Heart left ventricle (tissue), 16 donors: ENCODE measurements around the gene USP10. TPM values are rescaled to one million over a fixed set of nuclear protein-coding genes. Genes with fewer than 3 reads are reported as not detected.
A peak's percentile ranks its signal among the peaks of the same experiment; 100 is the strongest.

Source experiments
- ATAC-seq, 4 donors: fragments of 200-7000 bp; cut with Tn5 transposase; one replicate each; pipeline ENCODE4 v1.9.1; 2020 to 2022; ENCODE audit warnings: moderate library complexity in 4 of 4, mild to moderate bottlenecking in 3 of 4, moderate number of reproducible peaks in 1 of 4
- DNase-seq, 5 donors: peaks; one replicate each; pipeline ENCODE4 v3.0.0-alpha.2; 2020
- H3K27ac ChIP-seq, 12 donors: fragments of 200-600 bp; sonication (generic) in 4 of 12; one replicate each; pipeline versions ENCODE4 v1.5.0 to v1.8.0; 2016 to 2022; ENCODE audit warnings: mild to moderate bottlenecking in 2 of 12
- H3K27me3 ChIP-seq, 9 donors: fragments of 200-600 bp; sonication (generic) in 2 of 9; one replicate each; pipeline versions ENCODE4 v1.5.1 to v1.8.0; 2016 to 2022; ENCODE audit warnings: mild to moderate bottlenecking in 3 of 9
- H3K36me3 ChIP-seq, 9 donors: fragments of 200-600 bp; sonication (generic) in 2 of 9; one replicate each; pipeline versions ENCODE4 v1.5.0 to v1.8.0; 2018 to 2022; ENCODE audit warnings: mild to moderate bottlenecking in 2 of 9
- H3K4me1 ChIP-seq, 12 donors: fragments of 200-600 bp; sonication (generic) in 4 of 12; one replicate each; pipeline versions ENCODE4 v1.5.0 to v1.8.0; 2016 to 2022; ENCODE audit warnings: mild to moderate bottlenecking in 3 of 12
- H3K4me3 ChIP-seq, 12 donors: fragments of 200-600 bp; sonication (generic) in 4 of 12; one replicate each; pipeline versions ENCODE4 v1.5.0 to v1.8.0; 2017 to 2022; ENCODE audit warnings: mild to moderate bottlenecking in 9 of 12, moderate library complexity in 4 of 12
- H3K9me3 ChIP-seq, 12 donors: fragments of 200-600 bp; sonication (generic) in 4 of 12; one replicate each; pipeline versions ENCODE4 v1.5.0 to v1.8.0; 2016 to 2022; ENCODE audit warnings: mild to moderate bottlenecking in 1 of 12
- POLR2A ChIP-seq, 2 donors: fragments of 450-650 bp; IDR thresholded peaks; one replicate each; pipeline ENCODE4 v1.6.1; 2017; ENCODE audit warnings: antibody characterized with exemption in 2 of 2, mild to moderate bottlenecking in 2 of 2, moderate library complexity in 2 of 2
- WGBS, 4 donors: extraction: QIAGEN DNeasy Blood & Tissue Kit in 2 of 4; methylation state at CpG; one replicate each; pipeline versions ENCODE4 v1.1.5 to v1.1.7; 2013 to 2018; 5-methylcytosine and 5-hydroxymethylcytosine counted together
- intact Hi-C, 10 donors: fragments of 100-400 bp; cut with DNase I; formaldehyde crosslinking; loops; one replicate each; pipeline versions ENCODE4 v1.11.1 to v1.14.2; 2022
- polyA plus RNA-seq, 2 donors: library from polyadenylated mRNA; stranded (reverse); fragments of 200-250 nt; gene quantifications; one replicate each; pipeline ENCODE4 v1.2.3, GENCODE V29; 2013
- total RNA-seq, 9 donors: library from RNA; depleted of rRNA in 2 of 9; stranded (reverse); fragments of >200 nt in 2 of 9; fragmentation: NEBNext Ultra II Directional in 3 of 9; extraction: Animal tissue kit (Norgen Biotek cat#: 25700) in 3 of 9; gene quantifications; one replicate each; pipeline versions ENCODE4 v1.1.0 to v1.2.4, GENCODE V29; 2016 to 2023
- TF ChIP-seq, protein P1 (sequence below), 12 donors: fragments of 200-600 bp; sonication (generic) in 4 of 12; IDR thresholded peaks; one replicate each; pipeline versions ENCODE4 v1.5.0 to v1.8.0; 2018 to 2022; ENCODE audit warnings: antibody characterized with exemption in 12 of 12, mild to moderate bottlenecking in 5 of 12
- donor health status: ischemic (EF 13 %, LVEDD 7.1; RV severe dilation, severe dysfunction).
- donor health status: healthy with polysubstance abuse.
- donor health status: DM: no; HTN: yes; CAD: no.
- donor health status: DM: no; HTN: no; CAD: no.
- donor health status: ischemic (EF 25% LVEDD 6.9; RV normal size, moderate dysfunction).
- donor health status: ischemic (EF 25% LVEDD 5.7; RV mildly dilated, moderate dysfunction).
- donor health status: healthy.
- donor health status: DM: yes; HTN: yes; CAD: no.
- donor health status: ischemic (EF 35%, LVEDD 5.7; RV mildly dilated, moderate dysfunction).
- donor health status: nonischemic (EF 11% LVEDD 7.7; RV severe dilation, severe dysfunction).
- donor health status: DM: yes; HTN: yes; CAD: no.
- donor health status: PGD.
- donor health status: ischemic (EF 29% LVEDD 5.4; RV normal size, mild dysfunction).
- donor health status: nonischemic (EF 23%, LVEDD 6.1; RV moderate dilation, normal function).

USP10 gene
- total and polyA plus RNA-seq, 11 donors = 17.8 to 73.5 (median 61.6) TPM

DNA sequence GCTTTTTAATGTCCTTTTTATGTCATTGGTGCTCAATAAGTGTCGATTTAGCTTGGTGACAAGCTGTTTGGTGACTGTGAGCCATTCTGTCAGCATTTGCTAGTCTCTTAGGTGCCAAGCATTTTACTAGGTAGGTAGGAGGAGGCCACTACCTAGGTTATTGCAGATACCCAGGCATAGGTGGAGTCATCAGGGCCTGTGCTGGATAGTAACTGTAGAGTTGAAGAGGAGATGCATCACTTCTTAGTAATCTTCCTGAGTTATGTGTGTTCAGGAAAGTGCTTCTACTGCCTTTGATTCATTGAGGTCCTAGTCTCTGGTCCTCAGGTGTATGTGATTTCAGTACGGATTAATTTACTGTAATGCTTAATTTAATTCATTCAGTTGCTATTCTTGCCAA is 17.7 kb downstream of the USP10 start:
- ATAC-seq = no peak

DNA sequence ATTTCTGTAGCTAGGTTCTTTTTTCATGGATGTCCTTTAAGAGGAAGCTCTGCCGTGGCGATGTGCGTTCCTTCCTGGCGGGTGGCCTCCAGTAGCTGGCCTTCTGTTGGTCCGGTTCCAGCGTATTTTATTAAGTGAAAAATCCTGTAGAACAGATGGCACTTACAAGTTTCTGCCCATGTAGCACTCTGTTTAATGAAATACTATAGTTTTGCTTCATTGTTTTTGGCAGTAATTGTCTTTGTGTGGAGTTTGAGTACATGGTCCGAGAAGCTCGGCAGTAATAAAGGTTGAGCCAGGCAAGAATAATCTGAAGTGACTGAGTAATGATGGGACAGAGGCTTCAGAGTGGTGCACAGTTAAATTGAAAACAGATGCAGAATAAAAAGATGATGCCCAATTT is 20.4 kb downstream of the USP10 start:
- H3K4me1 ChIP-seq = peaks cover 6 to 56% (median 39%) of the 10 kb centered on the region in 12 donors
- intact Hi-C loops = no loop called here
- H3K36me3 ChIP-seq = peaks cover 0 to 13% (median 0%) of the 10 kb centered on the region in 9 donors
- no peaks in the 10 kb centered on the region for H3K27me3 ChIP-seq
- H3K9me3 ChIP-seq = no peaks in the 10 kb centered on the region
- ATAC-seq (no peak), DNase-seq (no peak)
- WGBS, 4 donors = 68 to 80% (median 77%) methylated on average over 8 of the region's 8 CpGs
- TF ChIP-seq, protein P1, sequence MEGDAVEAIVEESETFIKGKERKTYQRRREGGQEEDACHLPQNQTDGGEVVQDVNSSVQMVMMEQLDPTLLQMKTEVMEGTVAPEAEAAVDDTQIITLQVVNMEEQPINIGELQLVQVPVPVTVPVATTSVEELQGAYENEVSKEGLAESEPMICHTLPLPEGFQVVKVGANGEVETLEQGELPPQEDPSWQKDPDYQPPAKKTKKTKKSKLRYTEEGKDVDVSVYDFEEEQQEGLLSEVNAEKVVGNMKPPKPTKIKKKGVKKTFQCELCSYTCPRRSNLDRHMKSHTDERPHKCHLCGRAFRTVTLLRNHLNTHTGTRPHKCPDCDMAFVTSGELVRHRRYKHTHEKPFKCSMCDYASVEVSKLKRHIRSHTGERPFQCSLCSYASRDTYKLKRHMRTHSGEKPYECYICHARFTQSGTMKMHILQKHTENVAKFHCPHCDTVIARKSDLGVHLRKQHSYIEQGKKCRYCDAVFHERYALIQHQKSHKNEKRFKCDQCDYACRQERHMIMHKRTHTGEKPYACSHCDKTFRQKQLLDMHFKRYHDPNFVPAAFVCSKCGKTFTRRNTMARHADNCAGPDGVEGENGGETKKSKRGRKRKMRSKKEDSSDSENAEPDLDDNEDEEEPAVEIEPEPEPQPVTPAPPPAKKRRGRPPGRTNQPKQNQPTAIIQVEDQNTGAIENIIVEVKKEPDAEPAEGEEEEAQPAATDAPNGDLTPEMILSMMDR (IDR thresholded peaks at IDR 0.05) = no peak
- TF ChIP-seq POLR2A (IDR thresholded peaks at IDR 0.05) = no peak
- H3K4me3 ChIP-seq = no peak overlapping the region
- no peak overlapping the region for H3K27ac ChIP-seq

More for the DNA sequence above, 17.7 kb downstream of the USP10 start:
- no peak overlapping the region for H3K27ac ChIP-seq
- no peaks in the 10 kb centered on the region for H3K9me3 ChIP-seq
- H3K36me3 ChIP-seq = peaks cover 0 to 13% (median 0%) of the 10 kb centered on the region in 9 donors
- DNase-seq = no peak
- H3K4me1 ChIP-seq = peaks cover 0 to 45% (median 20%) of the 10 kb centered on the region in 12 donors
- 91 to 96% (median 94%) methylated on average over 2 of the region's 2 CpGs for WGBS, 4 donors
- H3K4me3 ChIP-seq = no peak overlapping the region
- no peaks in the 10 kb centered on the region for H3K27me3 ChIP-seq
- TF ChIP-seq, protein P1 (IDR thresholded peaks at IDR 0.05) = no peak
- TF ChIP-seq POLR2A (IDR thresholded peaks at IDR 0.05) = no peak
- intact Hi-C loops = no loop called here

GRCh38 chr16:84722068-84722467 is 22.3 kb downstream of the USP10 start:
- Histone ChIP-seq H3K9me3 (no peaks in the 10 kb centered on the region), H3K27ac (no peak overlapping the region), H3K4me3 (no peak overlapping the region), H3K36me3 (peaks cover 0 to 8% (median 0%) of the 10 kb centered on the region in 9 donors), H3K4me1 (peaks cover 6 to 62% (median 43%) of the 10 kb centered on the region in 12 donors), H3K27me3 (no peaks in the 10 kb centered on the region)
- 97 to 100% (median 99%) methylated on average over 1 of the region's 1 CpG for WGBS, 4 donors
- no peak for ATAC-seq
- no peak for DNase-seq
- intact Hi-C loops = no loop called here
- TF ChIP-seq POLR2A (IDR thresholded peaks at IDR 0.05) = no peak
- TF ChIP-seq, protein P1 (IDR thresholded peaks at IDR 0.05) = no peak

DNA sequence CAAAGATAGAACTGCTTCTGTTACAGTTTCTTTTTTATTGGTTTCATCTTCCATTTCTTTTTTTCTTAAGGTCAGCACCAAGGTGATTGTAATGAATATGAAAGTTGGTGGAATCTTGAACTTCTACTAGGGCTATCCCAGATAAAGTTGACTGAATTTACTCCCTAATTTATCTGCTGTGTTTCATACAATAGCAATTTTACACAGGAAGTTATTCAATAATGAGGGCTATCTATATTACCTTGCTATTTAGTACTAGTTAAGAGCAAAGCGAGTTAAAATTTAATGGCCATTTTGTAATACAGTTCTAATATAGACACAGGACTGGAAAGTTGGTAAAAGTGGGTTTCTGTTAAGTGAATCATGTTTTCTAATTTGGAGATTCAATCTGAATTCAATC is 24.1 kb downstream of the USP10 start:
- H3K36me3 ChIP-seq = no peaks in the 10 kb centered on the region
- TF ChIP-seq, protein P1 (IDR thresholded peaks at IDR 0.05) = no peak
- no peak for TF ChIP-seq POLR2A (IDR thresholded peaks at IDR 0.05)
- no peak for ATAC-seq
- H3K9me3 ChIP-seq = no peaks in the 10 kb centered on the region
- no peaks in the 10 kb centered on the region for H3K27me3 ChIP-seq
- no peak overlapping the region for H3K4me3 ChIP-seq
- H3K4me1 ChIP-seq = peaks cover 6 to 79% (median 40%) of the 10 kb centered on the region in 12 donors
- intact Hi-C loops = loop anchor here in 3 of 10 donors (2.0 kb wide), 1 partner anchor 51 kb away; no protein-coding TSS in a partner anchor
- 83 to 92% (median 88%) methylated on average over 1 of the region's 1 CpG for WGBS, 4 donors
- H3K27ac ChIP-seq = peak overlapping the region in 2 of 12 donors; percentile 3 to 28
- no peak for DNase-seq
